Fibroblast of mammary gland (primary cell): Measurements from ENCODE around the gene MSL3.

Source experiments
- DNase-seq: peaks from one replicate; pipeline ENCODE4 v3.0.0-alpha.2; 2010; ENCODE audit warnings: low read depth
- H3K4me3 ChIP-seq: 2 replicates; pipeline ENCODE4 v1.5.1; 2011; ENCODE audit warnings: low read depth, mild to moderate bottlenecking, low read length, moderate library complexity; ENCODE audit not compliant: control insufficient read depth
- TF ChIP-seq, protein P1 (sequence below): conservative IDR thresholded peaks from 2 replicates; pipeline ENCODE4 v1.5.1; 2011; ENCODE audit warnings: low read depth, low read length, inconsistent platforms; ENCODE audit not compliant: control insufficient read depth, insufficient read depth

Gene MSL3

GRCh38 chrX:11787564-11787963 lies 29.5 kb downstream of the MSL3 start:
- DNase-seq = peak; percentile 62
- peak overlapping the region; percentile 21 for H3K4me3 ChIP-seq
- TF ChIP-seq, protein P1, sequence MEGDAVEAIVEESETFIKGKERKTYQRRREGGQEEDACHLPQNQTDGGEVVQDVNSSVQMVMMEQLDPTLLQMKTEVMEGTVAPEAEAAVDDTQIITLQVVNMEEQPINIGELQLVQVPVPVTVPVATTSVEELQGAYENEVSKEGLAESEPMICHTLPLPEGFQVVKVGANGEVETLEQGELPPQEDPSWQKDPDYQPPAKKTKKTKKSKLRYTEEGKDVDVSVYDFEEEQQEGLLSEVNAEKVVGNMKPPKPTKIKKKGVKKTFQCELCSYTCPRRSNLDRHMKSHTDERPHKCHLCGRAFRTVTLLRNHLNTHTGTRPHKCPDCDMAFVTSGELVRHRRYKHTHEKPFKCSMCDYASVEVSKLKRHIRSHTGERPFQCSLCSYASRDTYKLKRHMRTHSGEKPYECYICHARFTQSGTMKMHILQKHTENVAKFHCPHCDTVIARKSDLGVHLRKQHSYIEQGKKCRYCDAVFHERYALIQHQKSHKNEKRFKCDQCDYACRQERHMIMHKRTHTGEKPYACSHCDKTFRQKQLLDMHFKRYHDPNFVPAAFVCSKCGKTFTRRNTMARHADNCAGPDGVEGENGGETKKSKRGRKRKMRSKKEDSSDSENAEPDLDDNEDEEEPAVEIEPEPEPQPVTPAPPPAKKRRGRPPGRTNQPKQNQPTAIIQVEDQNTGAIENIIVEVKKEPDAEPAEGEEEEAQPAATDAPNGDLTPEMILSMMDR = peak; percentile 63

DNA sequence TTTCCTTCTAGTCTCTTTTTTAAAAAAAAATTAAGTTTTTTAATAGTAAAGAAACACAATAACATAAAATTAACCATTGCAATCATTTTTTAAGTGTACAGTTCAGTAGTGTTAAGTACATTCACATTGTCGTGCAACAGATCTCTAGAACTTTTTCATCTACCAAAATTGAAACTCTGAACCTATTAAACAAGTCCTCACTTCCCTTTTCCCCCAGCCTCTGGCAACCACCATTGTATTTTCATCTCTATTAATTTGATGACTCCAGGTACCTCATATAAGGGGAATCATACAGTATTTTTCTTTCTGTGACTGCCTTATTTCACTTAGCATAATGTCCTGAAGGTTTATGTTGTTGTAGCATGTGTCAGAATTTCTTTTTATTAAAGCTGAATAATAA lies 31.8 kb downstream of the MSL3 start:
- DNase-seq = no peak
- TF ChIP-seq, protein P1 = no peak

GRCh38 chrX:11791090-11791489 lies 33.1 kb downstream of the MSL3 start:
- TF ChIP-seq, protein P1 = no peak
- DNase-seq = no peak

More for the DNA sequence above, 31.8 kb downstream of the MSL3 start:
- H3K4me3 ChIP-seq = no peak overlapping the region

DNA sequence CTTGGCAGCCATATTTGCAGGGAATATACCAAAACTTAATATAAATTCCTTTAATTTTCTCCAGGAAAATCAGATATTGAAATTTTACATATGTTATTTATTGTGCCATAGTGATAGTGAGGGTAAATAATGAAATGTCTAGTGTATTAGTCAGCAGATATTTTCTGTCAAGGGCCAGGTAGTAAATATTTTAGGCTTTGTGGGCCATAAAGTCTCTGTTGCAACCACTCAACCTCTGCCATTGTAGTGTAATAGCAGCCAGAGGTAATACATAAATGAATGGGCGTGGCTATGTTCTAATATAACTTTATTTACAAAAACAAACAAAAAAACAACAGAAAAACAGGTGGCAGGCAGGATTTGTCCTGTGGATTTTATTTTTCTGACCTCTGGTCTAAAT lies 33.5 kb downstream of the MSL3 start:
- no peak overlapping the region for H3K4me3 ChIP-seq
- no peak for DNase-seq
- TF ChIP-seq, protein P1 = no peak

More at GRCh38 chrX:11791090-11791489, 33.1 kb downstream of the MSL3 start:
- no peak overlapping the region for H3K4me3 ChIP-seq

- H3K4me3 ChIP-seq = no peak overlapping the region
- TF ChIP-seq, protein P1 = no peak
- no peak for DNase-seq
These were observed 34.7 kb downstream of the MSL3 start for GRCh38 chrX:11792461-11793421.

- TF ChIP-seq, protein P1 = no peak
- no peak overlapping the region for H3K4me3 ChIP-seq
These were observed 35.7 kb downstream of the MSL3 start for GRCh38 chrX:11793734-11794133.

DNA sequence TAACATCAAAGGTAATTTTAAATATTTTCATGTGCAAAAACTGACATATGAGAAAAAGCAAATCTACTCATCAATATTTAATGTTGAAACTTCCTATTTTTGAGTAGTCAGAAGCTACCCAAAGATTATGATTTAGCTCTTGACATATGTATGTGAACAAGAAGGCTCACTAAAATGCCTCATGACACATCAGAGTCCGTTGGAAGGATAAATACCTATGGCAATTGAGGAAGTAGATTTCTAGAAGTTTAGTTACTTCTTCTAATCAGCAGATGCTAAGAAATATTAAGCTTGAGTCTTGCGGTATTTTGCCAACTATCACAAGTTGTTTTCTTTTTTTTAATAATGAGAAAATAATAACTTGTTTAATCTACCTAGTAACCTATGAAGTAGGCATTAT lies 55.3 kb downstream of the MSL3 start:
- TF ChIP-seq, protein P1 = no peak
- H3K4me3 ChIP-seq = no peak overlapping the region
- DNase-seq = no peak

More at GRCh38 chrX:11793734-11794133, 35.7 kb downstream of the MSL3 start:
- DNase-seq = no peak
